Frontal cortex (tissue), 4 donors: ENCODE data around the gene PRRT3. TPM values are rescaled to one million over a fixed set of nuclear protein-coding genes. Genes with fewer than 3 reads are reported as not detected.
"Not testable (repeated sequence)": the region's sequence is repeated elsewhere in the genome, so short reads cannot be mapped to it uniquely, and the experiment has no call there.

Source experiments
- DNase-seq, 2 donors: peaks; one replicate each; pipeline ENCODE4 v3.0.0; 2012; ENCODE audit warnings: low spot score in 2 of 2
- FAIRE-seq: peaks from 2 replicates; lab custom pipeline; 2012; peaks lifted over from hg19 to GRCh38; lab: Jason Lieb, UNC
- small RNA-seq: library from RNA; depleted of rRNA; stranded (forward); fragments of <200 nt; gene quantifications from one replicate; pipeline ENCODE3, GENCODE V24; 2014
- total RNA-seq: library from RNA; depleted of rRNA; stranded (reverse); fragments of >200 nt; gene quantifications from one replicate; pipeline ENCODE4 v1.2.3, GENCODE V29; 2014
- donor health status: control.
- donor health status: control.
- donor health status: control.

Gene PRRT3
- total RNA-seq, 1 donor from 2014 or later = 4.1 TPM

GRCh38 chr3:9902372-9903237 lies 49.6 kb downstream of the PRRT3 start, which contains the start of gene IL17RE:
IL17RE (plus strand) TSS chr3:9902848; CDS start chr3:9902933, 85 bp downstream.
- FAIRE-seq (no peak), DNase-seq (no peak)

- no peak for DNase-seq
- no peak for FAIRE-seq
Observed at GRCh38 chr3:9901967-9902366, 50.2 kb downstream of the PRRT3 start.

GRCh38 chr3:9900965-9901415 lies 51.2 kb downstream of the PRRT3 start:
- FAIRE-seq, DNase-seq: not testable (repeated sequence)

- DNase-seq (no peak), FAIRE-seq (no peak)
Observed at GRCh38 chr3:9899289-9899791, 52.9 kb downstream of the PRRT3 start.

GRCh38 chr3:9898467-9899241 lies 53.6 kb downstream of the PRRT3 start:
- FAIRE-seq (no peak), DNase-seq (no peak)

- no peak for FAIRE-seq
- DNase-seq = no peak
Observed at GRCh38 chr3:9897408-9898372, 54.5 kb downstream of the PRRT3 start.

- DNase-seq, FAIRE-seq: not testable (repeated sequence)
Observed at GRCh38 chr3:9896755-9897407, 55.3 kb downstream of the PRRT3 start.

GRCh38 chr3:9895715-9896114 lies 56.5 kb downstream of the PRRT3 start:
- FAIRE-seq, DNase-seq: not testable (repeated sequence)

Small RNA genes lying within 50 kb of the gene (small RNA-seq; reads per million reads assigned to genes)
- not detected for gene CYCSP10
- gene RNU6-882P = not detected

Other genes with a start within 250 kb of the PRRT3 start
- 0.41 TPM for gene CPNE9, start 248.6 kb downstream of the PRRT3 start, total RNA-seq
- 16.3 TPM for gene BRPF1, start 220.7 kb downstream of the PRRT3 start, total RNA-seq
- gene OGG1, start 202.5 kb downstream of the PRRT3 start, total RNA-seq = 98.6 TPM
- 69.7 TPM for gene CAMK1, start 182.5 kb downstream of the PRRT3 start, total RNA-seq
- 33.0 TPM for gene TADA3, start 159.9 kb downstream of the PRRT3 start, total RNA-seq
- 181 TPM for gene ARPC4, start 159.3 kb downstream of the PRRT3 start, total RNA-seq
- gene TTLL3, start 142.1 kb downstream of the PRRT3 start, total RNA-seq = 17.1 TPM
- 13.9 TPM for gene RPUSD3, start 108.4 kb downstream of the PRRT3 start, total RNA-seq
- not detected for gene CIDEC, start 72.2 kb downstream of the PRRT3 start, total RNA-seq
- 15.9 TPM for gene JAGN1, start 61.8 kb downstream of the PRRT3 start, total RNA-seq
- under 0.01 TPM for gene IL17RE, start 49.6 kb downstream of the PRRT3 start, total RNA-seq
- gene IL17RC, start 35.3 kb downstream of the PRRT3 start, total RNA-seq = 2.4 TPM
- 15.5 TPM for gene CRELD1, start 18.6 kb downstream of the PRRT3 start, total RNA-seq
- gene EMC3, start 34.4 kb upstream of the PRRT3 start, total RNA-seq = 33.0 TPM
- 6.1 TPM for gene FANCD2, start 74.0 kb upstream of the PRRT3 start, total RNA-seq
- gene FANCD2OS, start 155.8 kb upstream of the PRRT3 start, total RNA-seq = not detected
- 92.9 TPM for gene BRK1, start 163.3 kb upstream of the PRRT3 start, total RNA-seq
- gene VHL, start 189.4 kb upstream of the PRRT3 start, total RNA-seq = 123 TPM
- gene IRAK2, start 212.5 kb upstream of the PRRT3 start, total RNA-seq = 3.3 TPM